GM18951 (cell line): ENCODE data around the gene SNX33.
"Not testable (repeated sequence)": the region's sequence is repeated elsewhere in the genome, so short reads cannot be mapped to it uniquely, and the experiment has no call there.

Experiments used
- POLR2A ChIP-seq: IDR thresholded peaks from 4 replicates; pipeline ENCODE4 v1.6.1; 2011; ENCODE audit warnings: mild to moderate bottlenecking; ENCODE audit not compliant: insufficient read length, insufficient read depth; ENCODE audit errors: extremely low read depth
- in situ Hi-C: fragments of 300-500 bp; cut with MboI; formaldehyde crosslinking; loops from one replicate; pipeline ENCODE4 v1.12.0; 2022; ENCODE audit warnings: low sequenced_read_pairs, mixed read lengths, inconsistent platforms; ENCODE audit not compliant: unreplicated experiment

Gene SNX33

GRCh38 chr15:75687486-75688277, 40.0 kb downstream of the SNX33 start:
- TF ChIP-seq POLR2A: no peak
- in situ Hi-C loops: no loop called here

- TF ChIP-seq POLR2A: no peak
- in situ Hi-C loops: no loop called here
Measured at GRCh38 chr15:75688278-75688557, 40.5 kb downstream of the SNX33 start.

GRCh38 chr15:75688831-75689230, 41.1 kb downstream of the SNX33 start:
- no peak for TF ChIP-seq POLR2A
- in situ Hi-C loops: no loop called here

- in situ Hi-C loops: not testable (repeated sequence)
Measured at GRCh38 chr15:75689429-75689828, 41.7 kb downstream of the SNX33 start.

- in situ Hi-C loops: not testable (repeated sequence)
Measured at GRCh38 chr15:75692311-75692710, 44.6 kb downstream of the SNX33 start.

GRCh38 chr15:75693028-75693427, 45.3 kb downstream of the SNX33 start:
- in situ Hi-C loops: not testable (repeated sequence)

GRCh38 chr15:75693501-75694240, 46.0 kb downstream of the SNX33 start:
- in situ Hi-C loops: no loop called here
- no peak for TF ChIP-seq POLR2A

- in situ Hi-C loops: no loop called here
- TF ChIP-seq POLR2A: no peak
Measured at GRCh38 chr15:75694241-75695182, 46.8 kb downstream of the SNX33 start.

- TF ChIP-seq POLR2A: peak; percentile 29
- in situ Hi-C loops: no loop called here
Measured at GRCh38 chr15:75695220-75695619, 47.5 kb downstream of the SNX33 start.

GRCh38 chr15:75695634-75696310, 48.1 kb downstream of the SNX33 start:
- TF ChIP-seq POLR2A: no peak
- in situ Hi-C loops: no loop called here

GRCh38 chr15:75696311-75696720, 48.6 kb downstream of the SNX33 start:
- in situ Hi-C loops: no loop called here
- no peak for TF ChIP-seq POLR2A

GRCh38 chr15:75696854-75697259, 49.1 kb downstream of the SNX33 start:
- TF ChIP-seq POLR2A: no peak
- in situ Hi-C loops: no loop called here

GRCh38 chr15:75697523-75697922, 49.8 kb downstream of the SNX33 start:
- TF ChIP-seq POLR2A: no peak
- in situ Hi-C loops: no loop called here

- in situ Hi-C loops: not testable (repeated sequence)
Measured at GRCh38 chr15:75697974-75698747, 50.4 kb downstream of the SNX33 start.

- in situ Hi-C loops: not testable (repeated sequence)
Measured at GRCh38 chr15:75699517-75699916, 51.8 kb downstream of the SNX33 start.

- in situ Hi-C loops: not testable (repeated sequence)
Measured at GRCh38 chr15:75699961-75700874, 52.5 kb downstream of the SNX33 start.

- in situ Hi-C loops: not testable (repeated sequence)
Measured at GRCh38 chr15:75701071-75702003, 53.6 kb downstream of the SNX33 start.
